ENCODE measurements around the gene SNAPC2. TPM values are rescaled to one million over a fixed set of nuclear protein-coding genes. Genes with fewer than 3 reads are reported as not detected.

The SNAPC2 gene
- total RNA-seq, 1 experiment from 2014 or later: 23.2 TPM

DNA sequence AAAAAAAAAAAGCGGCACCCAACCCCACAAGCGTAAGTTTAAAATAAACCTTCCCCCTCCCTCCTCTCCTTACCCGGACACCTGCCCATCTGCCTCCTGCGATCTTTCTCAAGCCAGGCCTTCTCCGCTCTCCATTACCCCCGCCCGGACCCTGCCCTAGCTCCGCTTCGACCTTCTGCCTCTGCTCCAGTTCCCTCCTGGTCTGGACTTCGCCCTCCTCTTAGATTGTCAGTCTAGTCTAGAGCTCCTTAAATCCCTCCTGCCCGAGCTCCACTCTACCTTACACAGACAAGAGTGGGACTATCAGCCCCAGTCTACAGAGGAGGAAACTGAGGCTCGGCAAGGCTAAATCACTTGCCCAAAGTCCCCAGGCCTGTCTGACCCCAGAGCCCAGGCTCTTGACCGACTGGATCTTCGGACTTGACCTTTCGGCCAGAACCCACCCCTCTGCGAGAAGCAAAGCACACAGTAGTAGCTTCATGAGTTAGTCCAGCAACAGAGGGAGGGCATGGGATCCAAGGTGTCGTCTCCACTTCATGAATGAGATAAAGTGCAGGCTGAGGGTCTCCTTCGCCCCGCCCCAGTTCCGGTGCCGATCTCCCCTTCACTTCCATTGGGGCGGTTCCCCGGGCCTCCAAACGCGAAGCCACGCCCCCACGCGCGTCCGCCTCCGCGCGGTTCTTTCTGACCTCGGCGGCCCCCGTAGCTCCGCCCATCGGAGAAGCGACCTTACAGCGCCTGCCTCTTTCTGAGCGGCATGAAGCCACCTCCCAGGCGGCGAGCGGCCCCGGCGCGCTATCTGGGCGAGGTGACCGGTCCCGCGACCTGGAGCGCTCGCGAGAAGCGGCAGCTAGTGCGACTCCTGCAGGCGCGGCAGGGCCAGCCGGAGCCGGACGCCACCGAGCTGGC lies at the start of gene SNAPC2 (continued):
- TF ChIP-seq, protein P1, sequence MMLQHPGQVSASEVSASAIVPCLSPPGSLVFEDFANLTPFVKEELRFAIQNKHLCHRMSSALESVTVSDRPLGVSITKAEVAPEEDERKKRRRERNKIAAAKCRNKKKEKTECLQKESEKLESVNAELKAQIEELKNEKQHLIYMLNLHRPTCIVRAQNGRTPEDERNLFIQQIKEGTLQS (CRISPR knock-in tag; conservative IDR thresholded peaks at IDR 0.05): no peak
- TF ChIP-seq, protein P2, sequence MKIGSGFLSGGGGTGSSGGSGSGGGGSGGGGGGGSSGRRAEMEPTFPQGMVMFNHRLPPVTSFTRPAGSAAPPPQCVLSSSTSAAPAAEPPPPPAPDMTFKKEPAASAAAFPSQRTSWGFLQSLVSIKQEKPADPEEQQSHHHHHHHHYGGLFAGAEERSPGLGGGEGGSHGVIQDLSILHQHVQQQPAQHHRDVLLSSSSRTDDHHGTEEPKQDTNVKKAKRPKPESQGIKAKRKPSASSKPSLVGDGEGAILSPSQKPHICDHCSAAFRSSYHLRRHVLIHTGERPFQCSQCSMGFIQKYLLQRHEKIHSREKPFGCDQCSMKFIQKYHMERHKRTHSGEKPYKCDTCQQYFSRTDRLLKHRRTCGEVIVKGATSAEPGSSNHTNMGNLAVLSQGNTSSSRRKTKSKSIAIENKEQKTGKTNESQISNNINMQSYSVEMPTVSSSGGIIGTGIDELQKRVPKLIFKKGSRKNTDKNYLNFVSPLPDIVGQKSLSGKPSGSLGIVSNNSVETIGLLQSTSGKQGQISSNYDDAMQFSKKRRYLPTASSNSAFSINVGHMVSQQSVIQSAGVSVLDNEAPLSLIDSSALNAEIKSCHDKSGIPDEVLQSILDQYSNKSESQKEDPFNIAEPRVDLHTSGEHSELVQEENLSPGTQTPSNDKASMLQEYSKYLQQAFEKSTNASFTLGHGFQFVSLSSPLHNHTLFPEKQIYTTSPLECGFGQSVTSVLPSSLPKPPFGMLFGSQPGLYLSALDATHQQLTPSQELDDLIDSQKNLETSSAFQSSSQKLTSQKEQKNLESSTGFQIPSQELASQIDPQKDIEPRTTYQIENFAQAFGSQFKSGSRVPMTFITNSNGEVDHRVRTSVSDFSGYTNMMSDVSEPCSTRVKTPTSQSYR (CRISPR knock-in tag; IDR thresholded peaks at IDR 0.05): no peak
- TF ChIP-seq ZNF671 (CRISPR knock-in tag; IDR thresholded peaks at IDR 0.05) (no peak), ELF4 (CRISPR knock-in tag; IDR thresholded peaks at IDR 0.05; ENCODE audit: low read depth) (no peak), CREB1 (CRISPR knock-in tag; IDR thresholded peaks at IDR 0.05) (0 out of 2 replicates have a peak, but pooled peaks have one; percentile 22), ZNF232 (CRISPR knock-in tag; IDR thresholded peaks at IDR 0.05) (no peak; the same call in 1 of the 2 replicates), FOXJ3 (CRISPR knock-in tag; IDR thresholded peaks at IDR 0.05; ENCODE audit: borderline replicate concordance) (no peak), JAZF1 (CRISPR knock-in tag; IDR thresholded peaks at IDR 0.05) (no peak)
- TF ChIP-seq, protein P3, sequence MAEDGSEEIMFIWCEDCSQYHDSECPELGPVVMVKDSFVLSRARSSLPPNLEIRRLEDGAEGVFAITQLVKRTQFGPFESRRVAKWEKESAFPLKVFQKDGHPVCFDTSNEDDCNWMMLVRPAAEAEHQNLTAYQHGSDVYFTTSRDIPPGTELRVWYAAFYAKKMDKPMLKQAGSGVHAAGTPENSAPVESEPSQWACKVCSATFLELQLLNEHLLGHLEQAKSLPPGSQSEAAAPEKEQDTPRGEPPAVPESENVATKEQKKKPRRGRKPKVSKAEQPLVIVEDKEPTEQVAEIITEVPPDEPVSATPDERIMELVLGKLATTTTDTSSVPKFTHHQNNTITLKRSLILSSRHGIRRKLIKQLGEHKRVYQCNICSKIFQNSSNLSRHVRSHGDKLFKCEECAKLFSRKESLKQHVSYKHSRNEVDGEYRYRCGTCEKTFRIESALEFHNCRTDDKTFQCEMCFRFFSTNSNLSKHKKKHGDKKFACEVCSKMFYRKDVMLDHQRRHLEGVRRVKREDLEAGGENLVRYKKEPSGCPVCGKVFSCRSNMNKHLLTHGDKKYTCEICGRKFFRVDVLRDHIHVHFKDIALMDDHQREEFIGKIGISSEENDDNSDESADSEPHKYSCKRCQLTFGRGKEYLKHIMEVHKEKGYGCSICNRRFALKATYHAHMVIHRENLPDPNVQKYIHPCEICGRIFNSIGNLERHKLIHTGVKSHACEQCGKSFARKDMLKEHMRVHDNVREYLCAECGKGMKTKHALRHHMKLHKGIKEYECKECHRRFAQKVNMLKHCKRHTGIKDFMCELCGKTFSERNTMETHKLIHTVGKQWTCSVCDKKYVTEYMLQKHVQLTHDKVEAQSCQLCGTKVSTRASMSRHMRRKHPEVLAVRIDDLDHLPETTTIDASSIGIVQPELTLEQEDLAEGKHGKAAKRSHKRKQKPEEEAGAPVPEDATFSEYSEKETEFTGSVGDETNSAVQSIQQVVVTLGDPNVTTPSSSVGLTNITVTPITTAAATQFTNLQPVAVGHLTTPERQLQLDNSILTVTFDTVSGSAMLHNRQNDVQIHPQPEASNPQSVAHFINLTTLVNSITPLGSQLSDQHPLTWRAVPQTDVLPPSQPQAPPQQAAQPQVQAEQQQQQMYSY (CRISPR knock-in tag; IDR thresholded peaks at IDR 0.05): no peak
- TF ChIP-seq, protein P4, sequence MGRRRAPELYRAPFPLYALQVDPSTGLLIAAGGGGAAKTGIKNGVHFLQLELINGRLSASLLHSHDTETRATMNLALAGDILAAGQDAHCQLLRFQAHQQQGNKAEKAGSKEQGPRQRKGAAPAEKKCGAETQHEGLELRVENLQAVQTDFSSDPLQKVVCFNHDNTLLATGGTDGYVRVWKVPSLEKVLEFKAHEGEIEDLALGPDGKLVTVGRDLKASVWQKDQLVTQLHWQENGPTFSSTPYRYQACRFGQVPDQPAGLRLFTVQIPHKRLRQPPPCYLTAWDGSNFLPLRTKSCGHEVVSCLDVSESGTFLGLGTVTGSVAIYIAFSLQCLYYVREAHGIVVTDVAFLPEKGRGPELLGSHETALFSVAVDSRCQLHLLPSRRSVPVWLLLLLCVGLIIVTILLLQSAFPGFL (CRISPR knock-in tag; IDR thresholded peaks at IDR 0.05; ENCODE audit: borderline replicate concordance): no peak
- TF ChIP-seq, protein P5, sequence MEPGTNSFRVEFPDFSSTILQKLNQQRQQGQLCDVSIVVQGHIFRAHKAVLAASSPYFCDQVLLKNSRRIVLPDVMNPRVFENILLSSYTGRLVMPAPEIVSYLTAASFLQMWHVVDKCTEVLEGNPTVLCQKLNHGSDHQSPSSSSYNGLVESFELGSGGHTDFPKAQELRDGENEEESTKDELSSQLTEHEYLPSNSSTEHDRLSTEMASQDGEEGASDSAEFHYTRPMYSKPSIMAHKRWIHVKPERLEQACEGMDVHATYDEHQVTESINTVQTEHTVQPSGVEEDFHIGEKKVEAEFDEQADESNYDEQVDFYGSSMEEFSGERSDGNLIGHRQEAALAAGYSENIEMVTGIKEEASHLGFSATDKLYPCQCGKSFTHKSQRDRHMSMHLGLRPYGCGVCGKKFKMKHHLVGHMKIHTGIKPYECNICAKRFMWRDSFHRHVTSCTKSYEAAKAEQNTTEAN (CRISPR knock-in tag; IDR thresholded peaks at IDR 0.05): no peak
- TF ChIP-seq, protein P6, sequence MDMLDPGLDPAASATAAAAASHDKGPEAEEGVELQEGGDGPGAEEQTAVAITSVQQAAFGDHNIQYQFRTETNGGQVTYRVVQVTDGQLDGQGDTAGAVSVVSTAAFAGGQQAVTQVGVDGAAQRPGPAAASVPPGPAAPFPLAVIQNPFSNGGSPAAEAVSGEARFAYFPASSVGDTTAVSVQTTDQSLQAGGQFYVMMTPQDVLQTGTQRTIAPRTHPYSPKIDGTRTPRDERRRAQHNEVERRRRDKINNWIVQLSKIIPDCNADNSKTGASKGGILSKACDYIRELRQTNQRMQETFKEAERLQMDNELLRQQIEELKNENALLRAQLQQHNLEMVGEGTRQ (CRISPR knock-in tag; IDR thresholded peaks at IDR 0.05): peak; percentile 31

Measured in WTC11 (cell line).